GM12875 (cell line): ENCODE results near the gene C17orf67.

Experiments used
- H3K4me3 ChIP-seq: one replicate; pipeline ENCODE4 v1.5.1; 2011; ENCODE audit warnings: low read depth, low read length, control low read depth
- CTCF ChIP-seq: IDR thresholded peaks from 2 replicates; pipeline ENCODE4 v1.5.1; 2011; ENCODE audit warnings: low read depth, mild to moderate bottlenecking, control low read depth, inconsistent platforms, low read length, moderate library complexity, borderline replicate concordance; ENCODE audit not compliant: insufficient read depth

The C17orf67 gene

DNA sequence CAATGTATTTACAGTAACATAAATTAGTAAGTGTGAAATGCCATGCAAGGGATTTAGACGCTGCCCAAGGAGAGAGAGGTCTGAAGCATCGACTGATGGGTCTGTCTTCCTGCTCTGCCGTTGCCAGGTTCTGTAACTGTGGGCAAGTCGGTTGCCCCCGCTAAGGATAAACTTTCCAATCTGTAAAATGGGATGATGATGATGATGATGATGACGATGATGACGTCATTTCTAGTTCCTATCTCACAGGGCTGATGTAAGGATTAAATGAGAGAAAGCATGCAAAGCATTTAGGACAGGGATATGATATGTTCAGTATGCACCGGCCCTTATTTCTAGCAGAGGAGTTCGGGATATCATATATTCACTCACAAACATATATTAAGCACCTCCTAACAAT, 54.8 kb downstream of the C17orf67 start:
- no peak overlapping the region for H3K4me3 ChIP-seq
- TF ChIP-seq CTCF = no peak

DNA sequence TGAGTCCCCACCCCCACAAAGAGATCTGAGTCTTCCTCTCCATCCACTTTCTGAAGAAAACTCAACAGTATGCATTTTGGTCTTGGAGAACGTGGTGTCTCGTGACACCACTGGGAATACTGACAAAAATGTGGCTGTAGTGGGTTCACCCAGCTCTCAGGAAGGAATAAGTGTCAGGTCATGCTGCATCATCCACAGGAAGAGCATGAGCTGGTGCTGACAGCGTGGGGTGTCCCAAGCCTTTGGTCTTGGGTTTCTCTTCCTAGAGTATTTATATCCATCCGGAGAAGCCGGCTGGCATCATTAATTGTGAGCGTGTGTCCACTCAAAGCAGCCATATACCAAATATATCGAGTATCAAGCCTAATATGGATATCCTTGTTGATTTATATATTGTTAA, 55.9 kb downstream of the C17orf67 start:
- TF ChIP-seq CTCF = no peak

GRCh38 chr17:56774650-56775049, 59.1 kb downstream of the C17orf67 start:
- no peak overlapping the region for H3K4me3 ChIP-seq
- TF ChIP-seq CTCF = no peak

More for the DNA sequence above, 55.9 kb downstream of the C17orf67 start:
- H3K4me3 ChIP-seq = no peak overlapping the region

DNA sequence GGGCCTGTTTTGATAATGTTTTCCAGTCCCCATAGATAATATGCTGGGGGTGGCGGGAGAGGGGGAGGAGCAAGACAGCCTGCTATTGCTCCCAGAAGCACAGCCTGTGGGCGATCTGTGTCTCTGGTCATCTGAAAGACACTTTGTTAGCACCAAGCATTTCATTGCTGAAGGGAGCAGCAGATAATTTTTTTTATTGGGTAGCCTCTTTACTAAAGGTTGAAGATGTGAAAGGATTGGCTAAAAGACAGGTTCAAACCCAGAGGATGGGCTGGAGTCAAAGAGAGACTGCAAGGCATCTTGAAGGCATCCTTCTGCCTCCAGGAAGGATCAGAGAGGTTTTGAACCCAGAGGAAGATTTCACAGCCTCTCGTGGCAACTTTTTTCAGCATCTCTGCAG, 60.6 kb downstream of the C17orf67 start:
- H3K4me3 ChIP-seq = no peak overlapping the region
- no peak for TF ChIP-seq CTCF

DNA sequence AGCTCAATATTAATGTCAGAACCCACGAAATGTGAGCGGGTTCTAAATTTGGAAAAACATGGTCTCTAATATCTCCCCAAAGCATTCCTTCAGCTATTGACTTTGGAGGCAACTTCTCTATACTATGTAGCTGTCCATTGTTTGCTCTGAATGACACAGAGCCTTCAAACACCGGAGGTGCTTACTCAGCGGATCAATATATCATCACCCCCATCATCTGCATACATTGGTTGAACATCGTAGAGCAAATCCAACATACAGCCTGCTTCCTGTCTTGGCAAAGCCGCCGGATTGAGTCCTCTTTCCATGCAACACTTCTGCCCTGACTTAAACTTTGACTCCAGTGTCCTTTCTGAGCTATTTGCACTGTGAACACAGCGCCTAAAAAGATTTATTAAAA, 61.3 kb downstream of the C17orf67 start:
- H3K4me3 ChIP-seq = no peak overlapping the region
- no peak for TF ChIP-seq CTCF

GRCh38 chr17:56771975-56772374, 61.7 kb downstream of the C17orf67 start:
- TF ChIP-seq CTCF = no peak
- no peak overlapping the region for H3K4me3 ChIP-seq

GRCh38 chr17:56771563-56771962, 62.2 kb downstream of the C17orf67 start:
- H3K4me3 ChIP-seq = no peak overlapping the region
- TF ChIP-seq CTCF = no peak
